ENCODE data around the gene ABCG1.

ABCG1 gene

GRCh38 chr21:42233067-42233961 is 14.4 kb downstream of the ABCG1 start:
- peak; percentile 90 to 91 for DNase-seq

- DNase-seq: peak in 1 of 2 donors; percentile 7
Observed at GRCh38 chr21:42234041-42234440, 15.1 kb downstream of the ABCG1 start.

- DNase-seq: peak; percentile 88 to 89
Observed at GRCh38 chr21:42234464-42235241, 15.7 kb downstream of the ABCG1 start.

- no peak for DNase-seq
Observed at GRCh38 chr21:42235593-42235992, 16.7 kb downstream of the ABCG1 start.

- DNase-seq: no peak
Observed at GRCh38 chr21:42236014-42236413, 17.1 kb downstream of the ABCG1 start.

GRCh38 chr21:42236693-42237092 is 17.8 kb downstream of the ABCG1 start:
- peak in 1 of 2 donors; percentile 29 for DNase-seq

GRCh38 chr21:42237161-42237560 is 18.2 kb downstream of the ABCG1 start:
- DNase-seq: no peak

- peak in 1 of 2 donors; percentile 29 for DNase-seq
Observed at GRCh38 chr21:42237577-42237976, 18.6 kb downstream of the ABCG1 start.

- DNase-seq: peak; percentile 73 to 79
Observed at GRCh38 chr21:42238185-42238934, 19.4 kb downstream of the ABCG1 start.

- DNase-seq: no peak
Observed at GRCh38 chr21:42239556-42239955, 20.6 kb downstream of the ABCG1 start.

GRCh38 chr21:42239973-42240372 is 21.0 kb downstream of the ABCG1 start:
- DNase-seq: no peak

- no peak for DNase-seq
Observed at GRCh38 chr21:42242611-42243010, 23.7 kb downstream of the ABCG1 start.

GRCh38 chr21:42243026-42243425 is 24.1 kb downstream of the ABCG1 start:
- DNase-seq: no peak

GRCh38 chr21:42245331-42246193 is 26.6 kb downstream of the ABCG1 start:
- no peak for DNase-seq

GRCh38 chr21:42247716-42248115 is 28.8 kb downstream of the ABCG1 start:
- no peak for DNase-seq

- DNase-seq: no peak
Observed at GRCh38 chr21:42248241-42248640, 29.3 kb downstream of the ABCG1 start.

- peak in 1 of 2 donors; percentile 39 for DNase-seq
Observed at GRCh38 chr21:42248783-42249597, 30.1 kb downstream of the ABCG1 start.

GRCh38 chr21:42250422-42251403 is 31.8 kb downstream of the ABCG1 start:
- DNase-seq: no peak

- DNase-seq: no peak
Observed at GRCh38 chr21:42251654-42252324, 32.8 kb downstream of the ABCG1 start.
